Osteocyte (in vitro differentiated cells): ENCODE results near the gene CPB2. TPM values are rescaled to one million over a fixed set of nuclear protein-coding genes. Genes with fewer than 3 reads are reported as not detected.

ENCODE experiments used
- DNase-seq: peaks from one replicate; pipeline ENCODE4 v3.0.0; 2021; ENCODE audit warnings: mixed read lengths; ENCODE audit not compliant: unreplicated experiment; ENCODE audit errors: extremely low spot score
- H3K27ac Mint-ChIP-seq: one replicate; pipeline ENCODE4 v1.8.0; 2021; ENCODE audit warnings: mild to moderate bottlenecking, mixed read lengths; ENCODE audit not compliant: unreplicated experiment
- H3K27me3 Mint-ChIP-seq: one replicate; pipeline ENCODE4 v1.8.0; 2021; ENCODE audit warnings: mixed read lengths; ENCODE audit not compliant: unreplicated experiment
- H3K36me3 Mint-ChIP-seq: one replicate; pipeline ENCODE4 v1.8.0; 2021; ENCODE audit warnings: mixed read lengths; ENCODE audit not compliant: unreplicated experiment
- H3K4me1 Mint-ChIP-seq: one replicate; pipeline ENCODE4 v1.8.0; 2021; ENCODE audit warnings: mixed read lengths; ENCODE audit not compliant: unreplicated experiment
- H3K4me3 Mint-ChIP-seq: one replicate; pipeline ENCODE4 v1.8.0; 2021; ENCODE audit warnings: mild to moderate bottlenecking, moderate library complexity, mixed read lengths; ENCODE audit not compliant: unreplicated experiment
- H3K9me3 Mint-ChIP-seq: one replicate; pipeline ENCODE4 v1.8.0; 2021; ENCODE audit warnings: mixed read lengths; ENCODE audit not compliant: unreplicated experiment
- CTCF ChIP-seq: fragments of 200-600 bp; sonication (generic); IDR thresholded peaks from 2 replicates; pipeline ENCODE4 v1.5.0; 2021; ENCODE audit warnings: antibody characterized with exemption, mild to moderate bottlenecking, moderate library complexity
- total RNA-seq: library from RNA; stranded (reverse); gene quantifications from 2 replicates; pipeline ENCODE4 v1.2.1, GENCODE V29; 2021

The CPB2 gene
- total RNA-seq, 1 donor from 2014 or later, result not detected

- Mint-ChIP-seq H3K27me3 (peaks cover 27% of the 10 kb centered on the region), H3K27ac (no peak overlapping the region), H3K4me1 (no peaks in the 10 kb centered on the region), H3K4me3 (no peak overlapping the region), H3K9me3 (no peaks in the 10 kb centered on the region), H3K36me3 (no peaks in the 10 kb centered on the region)
- TF ChIP-seq CTCF, result no peak
- DNase-seq, result no peak
Observed at GRCh38 chr13:46127358-46128023, 22.7 kb upstream of the CPB2 start.

- H3K27ac Mint-ChIP-seq, result no peak overlapping the region
- H3K36me3 Mint-ChIP-seq, result no peaks in the 10 kb centered on the region
- TF ChIP-seq CTCF, result peak; percentile 87
- peak; percentile 87 for DNase-seq
- peaks cover 26% of the 10 kb centered on the region for H3K27me3 Mint-ChIP-seq
- no peaks in the 10 kb centered on the region for H3K9me3 Mint-ChIP-seq
- H3K4me3 Mint-ChIP-seq, result no peak overlapping the region
- no peaks in the 10 kb centered on the region for H3K4me1 Mint-ChIP-seq
Observed at GRCh38 chr13:46126552-46127357, 21.9 kb upstream of the CPB2 start.

GRCh38 chr13:46126056-46126455 is 21.2 kb upstream of the CPB2 start:
- TF ChIP-seq CTCF, result no peak
- Mint-ChIP-seq H3K9me3 (no peaks in the 10 kb centered on the region), H3K27ac (no peak overlapping the region), H3K4me1 (no peaks in the 10 kb centered on the region), H3K4me3 (no peak overlapping the region), H3K27me3 (peaks cover 26% of the 10 kb centered on the region), H3K36me3 (no peaks in the 10 kb centered on the region)
- no peak for DNase-seq

- peaks cover 4% of the 10 kb centered on the region for H3K4me1 Mint-ChIP-seq
- no peaks in the 10 kb centered on the region for H3K9me3 Mint-ChIP-seq
- H3K36me3 Mint-ChIP-seq, result no peaks in the 10 kb centered on the region
- peaks cover 18% of the 10 kb centered on the region for H3K27me3 Mint-ChIP-seq
- H3K27ac Mint-ChIP-seq, result no peak overlapping the region
- TF ChIP-seq CTCF, result no peak
- H3K4me3 Mint-ChIP-seq, result no peak overlapping the region
- DNase-seq, result no peak
Observed at GRCh38 chr13:46124967-46125933, 20.4 kb upstream of the CPB2 start.
